ENCODE results near the gene ZNF296. TPM values are rescaled to one million over a fixed set of nuclear protein-coding genes. Genes with fewer than 3 reads are reported as not detected.

ZNF296 gene
- total RNA-seq, 1 donor from 2014 or later: not detected

DNA sequence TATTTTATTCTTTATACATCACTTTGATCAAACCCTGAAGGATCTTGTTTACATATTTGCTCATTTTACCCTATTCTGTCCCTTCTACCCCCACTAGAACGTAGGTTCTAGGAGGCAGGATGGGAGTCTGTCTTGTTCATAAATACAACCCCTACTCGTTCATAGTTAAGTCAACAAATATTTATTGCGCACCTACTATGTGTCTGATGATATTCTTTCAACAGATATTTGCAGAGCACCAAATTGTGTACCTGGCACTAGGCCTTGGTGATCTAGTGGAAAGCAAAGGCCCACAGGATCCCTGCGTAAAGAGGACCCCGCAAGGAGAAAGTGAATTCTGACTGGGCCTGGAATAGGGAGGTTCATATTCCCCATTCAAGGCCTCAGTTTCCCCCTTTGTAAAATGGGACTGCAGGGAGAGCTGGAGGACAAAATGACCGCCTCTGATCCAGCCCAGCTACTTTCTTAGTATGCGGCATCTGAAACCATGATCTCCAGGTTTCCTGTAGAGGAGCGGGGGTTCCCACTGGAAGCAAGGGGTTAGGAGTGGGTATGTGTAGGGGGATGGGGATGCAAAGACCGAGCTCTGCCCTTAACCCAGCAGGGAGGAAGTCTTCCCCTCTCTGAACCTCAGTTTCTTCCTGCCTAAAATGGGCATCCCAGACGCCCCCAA, 2.2 kb upstream of the ZNF296 start:
- TF ChIP-seq, protein P1, sequence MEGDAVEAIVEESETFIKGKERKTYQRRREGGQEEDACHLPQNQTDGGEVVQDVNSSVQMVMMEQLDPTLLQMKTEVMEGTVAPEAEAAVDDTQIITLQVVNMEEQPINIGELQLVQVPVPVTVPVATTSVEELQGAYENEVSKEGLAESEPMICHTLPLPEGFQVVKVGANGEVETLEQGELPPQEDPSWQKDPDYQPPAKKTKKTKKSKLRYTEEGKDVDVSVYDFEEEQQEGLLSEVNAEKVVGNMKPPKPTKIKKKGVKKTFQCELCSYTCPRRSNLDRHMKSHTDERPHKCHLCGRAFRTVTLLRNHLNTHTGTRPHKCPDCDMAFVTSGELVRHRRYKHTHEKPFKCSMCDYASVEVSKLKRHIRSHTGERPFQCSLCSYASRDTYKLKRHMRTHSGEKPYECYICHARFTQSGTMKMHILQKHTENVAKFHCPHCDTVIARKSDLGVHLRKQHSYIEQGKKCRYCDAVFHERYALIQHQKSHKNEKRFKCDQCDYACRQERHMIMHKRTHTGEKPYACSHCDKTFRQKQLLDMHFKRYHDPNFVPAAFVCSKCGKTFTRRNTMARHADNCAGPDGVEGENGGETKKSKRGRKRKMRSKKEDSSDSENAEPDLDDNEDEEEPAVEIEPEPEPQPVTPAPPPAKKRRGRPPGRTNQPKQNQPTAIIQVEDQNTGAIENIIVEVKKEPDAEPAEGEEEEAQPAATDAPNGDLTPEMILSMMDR (IDR thresholded peaks at IDR 0.05; ENCODE audit: borderline replicate concordance): no peak
- intact Hi-C loops (cut with micrococcal nuclease): no loop called here
- Histone ChIP-seq H3K27ac (replicated peaks) (peak overlapping the region; percentile 85), H3K36me3 (peaks cover 5% of the 10 kb centered on the region), H3K9me3 (replicated peaks) (no peaks in the 10 kb centered on the region), H3K27me3 (ENCODE audit: low read depth) (no peaks in the 10 kb centered on the region), H3K4me1 (peaks cover 50% of the 10 kb centered on the region), H3K4me3 (peak overlapping the region; percentile 96)
- no peak for DNase-seq

- intact Hi-C loops (cut with micrococcal nuclease): no loop called here
- Histone ChIP-seq H3K27ac (replicated peaks) (peak overlapping the region; percentile 51), H3K9me3 (replicated peaks) (no peaks in the 10 kb centered on the region), H3K36me3 (peaks cover 3% of the 10 kb centered on the region), H3K4me1 (peaks cover 50% of the 10 kb centered on the region), H3K4me3 (peak overlapping the region; percentile 66), H3K27me3 (ENCODE audit: low read depth) (no peaks in the 10 kb centered on the region)
- no peak for DNase-seq
- TF ChIP-seq, protein P1 (IDR thresholded peaks at IDR 0.05; ENCODE audit: borderline replicate concordance): no peak
Measured at GRCh38 chr19:45076851-45077730, 813 bp upstream of the ZNF296 start.

DNA sequence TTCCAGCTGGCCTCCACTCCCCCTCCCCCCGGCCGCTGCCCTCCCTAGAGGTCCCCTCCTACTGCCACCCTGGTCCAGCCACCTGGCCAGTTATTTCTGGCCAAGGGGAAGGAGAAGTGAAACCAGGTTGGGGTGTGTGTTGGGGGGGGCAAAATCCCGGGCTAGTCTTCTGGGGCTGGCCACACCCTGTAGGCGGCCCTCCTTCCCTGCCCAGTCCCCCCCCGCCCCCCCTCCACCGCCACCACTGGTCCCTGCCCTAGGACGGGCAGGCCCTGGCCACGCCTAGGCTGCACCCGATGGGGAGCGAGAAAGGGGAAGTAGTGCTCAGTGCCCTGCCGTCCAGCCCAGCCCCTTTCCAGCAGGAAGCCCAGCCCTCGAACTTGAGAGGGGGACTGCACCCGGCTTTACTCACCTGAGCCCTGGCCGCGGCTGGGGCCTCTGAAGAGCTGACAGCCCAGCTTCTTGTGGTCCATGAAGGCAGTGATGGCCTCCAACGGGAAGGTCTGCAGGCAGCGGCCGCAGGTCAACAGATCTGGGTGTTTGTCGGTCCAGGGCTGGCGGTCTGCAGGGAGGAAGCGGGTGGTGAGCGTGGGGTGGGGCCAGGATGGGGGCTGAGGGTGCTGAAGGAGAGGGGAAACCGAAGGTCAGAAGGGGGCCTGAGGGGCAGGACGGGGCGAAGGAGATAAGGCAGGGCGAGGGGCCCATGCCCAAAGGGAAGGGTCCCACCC, 813 bp downstream of the ZNF296 start:
- DNase-seq: peak; percentile 67
- Histone ChIP-seq H3K4me1 (peaks cover 44% of the 10 kb centered on the region), H3K27ac (replicated peaks) (peak overlapping the region; percentile 51), H3K4me3 (peak overlapping the region; percentile 66), H3K27me3 (ENCODE audit: low read depth) (no peaks in the 10 kb centered on the region), H3K36me3 (peaks cover 13% of the 10 kb centered on the region), H3K9me3 (replicated peaks) (no peaks in the 10 kb centered on the region)
- TF ChIP-seq, protein P1 (IDR thresholded peaks at IDR 0.05; ENCODE audit: borderline replicate concordance): no peak
- intact Hi-C loops (cut with micrococcal nuclease): no loop called here

GRCh38 chr19:45074744-45075300, 1.5 kb downstream of the ZNF296 start:
- DNase-seq: no peak

More at GRCh38 chr19:45074744-45075300, 1.5 kb downstream of the ZNF296 start:
- peaks cover 19% of the 10 kb centered on the region for H3K36me3 ChIP-seq
- H3K4me3 ChIP-seq: peak overlapping the region; percentile 66
- no peaks in the 10 kb centered on the region for H3K27me3 ChIP-seq (ENCODE audit: low read depth)
- no peaks in the 10 kb centered on the region for H3K9me3 ChIP-seq (replicated peaks)
- TF ChIP-seq, protein P1 (IDR thresholded peaks at IDR 0.05; ENCODE audit: borderline replicate concordance): no peak
- peak overlapping the region; percentile 51 for H3K27ac ChIP-seq (replicated peaks)
- intact Hi-C loops (cut with micrococcal nuclease): no loop called here
- H3K4me1 ChIP-seq: peaks cover 38% of the 10 kb centered on the region

Data from left ventricle myocardium inferior (tissue), 1 donor.